Osteocyte (in vitro differentiated cells): ENCODE data around the gene C16orf78. TPM values are rescaled to one million over a fixed set of nuclear protein-coding genes. Genes with fewer than 3 reads are reported as not detected.
A peak's percentile ranks its signal among the peaks of the same experiment; 100 is the strongest.

ENCODE experiments used
- DNase-seq: peaks from one replicate; pipeline ENCODE4 v3.0.0; 2021; ENCODE audit warnings: mixed read lengths; ENCODE audit not compliant: unreplicated experiment; ENCODE audit errors: extremely low spot score
- H3K27ac Mint-ChIP-seq: one replicate; pipeline ENCODE4 v1.8.0; 2021; ENCODE audit warnings: mild to moderate bottlenecking, mixed read lengths; ENCODE audit not compliant: unreplicated experiment
- H3K27me3 Mint-ChIP-seq: one replicate; pipeline ENCODE4 v1.8.0; 2021; ENCODE audit warnings: mixed read lengths; ENCODE audit not compliant: unreplicated experiment
- H3K36me3 Mint-ChIP-seq: one replicate; pipeline ENCODE4 v1.8.0; 2021; ENCODE audit warnings: mixed read lengths; ENCODE audit not compliant: unreplicated experiment
- H3K4me1 Mint-ChIP-seq: one replicate; pipeline ENCODE4 v1.8.0; 2021; ENCODE audit warnings: mixed read lengths; ENCODE audit not compliant: unreplicated experiment
- H3K4me3 Mint-ChIP-seq: one replicate; pipeline ENCODE4 v1.8.0; 2021; ENCODE audit warnings: mild to moderate bottlenecking, moderate library complexity, mixed read lengths; ENCODE audit not compliant: unreplicated experiment
- H3K9me3 Mint-ChIP-seq: one replicate; pipeline ENCODE4 v1.8.0; 2021; ENCODE audit warnings: mixed read lengths; ENCODE audit not compliant: unreplicated experiment
- CTCF ChIP-seq: fragments of 200-600 bp; sonication (generic); IDR thresholded peaks from 2 replicates; pipeline ENCODE4 v1.5.0; 2021; ENCODE audit warnings: antibody characterized with exemption, mild to moderate bottlenecking, moderate library complexity
- total RNA-seq: library from RNA; stranded (reverse); gene quantifications from 2 replicates; pipeline ENCODE4 v1.2.1, GENCODE V29; 2021

C16orf78 gene
- total RNA-seq, 1 donor from 2014 or later, result not detected

GRCh38 chr16:49437344-49437743 lies 63.7 kb downstream of the C16orf78 start:
- Mint-ChIP-seq H3K36me3 (no peaks in the 10 kb centered on the region), H3K27ac (no peak overlapping the region), H3K9me3 (no peaks in the 10 kb centered on the region), H3K27me3 (peaks cover 43% of the 10 kb centered on the region), H3K4me3 (no peak overlapping the region), H3K4me1 (peaks cover 2% of the 10 kb centered on the region)
- no peak for TF ChIP-seq CTCF
- DNase-seq, result no peak

GRCh38 chr16:49439050-49439449 lies 65.4 kb downstream of the C16orf78 start:
- no peak overlapping the region for H3K27ac Mint-ChIP-seq

GRCh38 chr16:49439676-49440075 lies 66.1 kb downstream of the C16orf78 start:
- no peak for TF ChIP-seq CTCF
- H3K9me3 Mint-ChIP-seq, result no peaks in the 10 kb centered on the region
- H3K36me3 Mint-ChIP-seq, result no peaks in the 10 kb centered on the region
- H3K27ac Mint-ChIP-seq, result no peak overlapping the region
- no peak overlapping the region for H3K4me3 Mint-ChIP-seq
- peaks cover 2% of the 10 kb centered on the region for H3K4me1 Mint-ChIP-seq
- DNase-seq, result no peak
- H3K27me3 Mint-ChIP-seq, result peaks cover 55% of the 10 kb centered on the region

More at GRCh38 chr16:49439050-49439449, 65.4 kb downstream of the C16orf78 start:
- no peak for TF ChIP-seq CTCF
- peaks cover 50% of the 10 kb centered on the region for H3K27me3 Mint-ChIP-seq
- DNase-seq, result no peak
- H3K4me3 Mint-ChIP-seq, result no peak overlapping the region
- no peaks in the 10 kb centered on the region for H3K9me3 Mint-ChIP-seq
- H3K4me1 Mint-ChIP-seq, result peaks cover 2% of the 10 kb centered on the region
- no peaks in the 10 kb centered on the region for H3K36me3 Mint-ChIP-seq

- no peak for DNase-seq
- Mint-ChIP-seq H3K36me3 (no peaks in the 10 kb centered on the region), H3K4me1 (peaks cover 2% of the 10 kb centered on the region), H3K4me3 (no peak overlapping the region), H3K9me3 (no peaks in the 10 kb centered on the region), H3K27ac (no peak overlapping the region), H3K27me3 (peaks cover 59% of the 10 kb centered on the region)
- peak; percentile 35 for TF ChIP-seq CTCF
Observed at GRCh38 chr16:49440156-49441065, 66.8 kb downstream of the C16orf78 start.

GRCh38 chr16:49441366-49441780 lies 67.8 kb downstream of the C16orf78 start:
- no peak for DNase-seq
- no peak overlapping the region for H3K27ac Mint-ChIP-seq
- no peaks in the 10 kb centered on the region for H3K9me3 Mint-ChIP-seq
- peaks cover 2% of the 10 kb centered on the region for H3K4me1 Mint-ChIP-seq
- H3K4me3 Mint-ChIP-seq, result peak overlapping the region; percentile 4
- H3K36me3 Mint-ChIP-seq, result no peaks in the 10 kb centered on the region
- H3K27me3 Mint-ChIP-seq, result peaks cover 60% of the 10 kb centered on the region
- TF ChIP-seq CTCF, result peak; percentile 47
